Inferior parietal cortex (tissue), 1 donor: Measurements from ENCODE around the gene ADAMTS14.

Experiments
- DNase-seq: peaks from one replicate; pipeline ENCODE4 v3.0.0-alpha.2; 2016; ENCODE audit errors: extremely low spot score

The ADAMTS14 gene

GRCh38 chr10:70729763-70730357 is 57.6 kb downstream of the ADAMTS14 start:
- no peak for DNase-seq

- no peak for DNase-seq
Measured at GRCh38 chr10:70730955-70731354, 58.6 kb downstream of the ADAMTS14 start.

GRCh38 chr10:70732569-70732968 is 60.3 kb downstream of the ADAMTS14 start:
- no peak for DNase-seq

- DNase-seq = no peak
Measured at GRCh38 chr10:70733051-70733450, 60.7 kb downstream of the ADAMTS14 start.

GRCh38 chr10:70735161-70735560 is 62.9 kb downstream of the ADAMTS14 start:
- DNase-seq = no peak

GRCh38 chr10:70736525-70736924 is 64.2 kb downstream of the ADAMTS14 start:
- DNase-seq = no peak

GRCh38 chr10:70737250-70737649 is 64.9 kb downstream of the ADAMTS14 start:
- no peak for DNase-seq

- no peak for DNase-seq
Measured at GRCh38 chr10:70738006-70738760, 65.9 kb downstream of the ADAMTS14 start.

- DNase-seq = no peak
Measured at GRCh38 chr10:70738761-70739121, 66.4 kb downstream of the ADAMTS14 start.

GRCh38 chr10:70740406-70741288 is 68.3 kb downstream of the ADAMTS14 start:
- DNase-seq = no peak

- DNase-seq = no peak
Measured at GRCh38 chr10:70742537-70743429, 70.5 kb downstream of the ADAMTS14 start.

GRCh38 chr10:70743430-70743788 is 71.1 kb downstream of the ADAMTS14 start:
- no peak for DNase-seq

GRCh38 chr10:70743879-70744278 is 71.6 kb downstream of the ADAMTS14 start:
- DNase-seq = no peak

- DNase-seq = no peak
Measured at GRCh38 chr10:70744617-70745143, 72.4 kb downstream of the ADAMTS14 start.

GRCh38 chr10:70745555-70745954 is 73.2 kb downstream of the ADAMTS14 start:
- no peak for DNase-seq

GRCh38 chr10:70747192-70747965 is 75.1 kb downstream of the ADAMTS14 start:
- DNase-seq = no peak

GRCh38 chr10:70748305-70748704 is 76.0 kb downstream of the ADAMTS14 start:
- no peak for DNase-seq

- DNase-seq = no peak
Measured at GRCh38 chr10:70748801-70749573, 76.7 kb downstream of the ADAMTS14 start.

- no peak for DNase-seq
Measured at GRCh38 chr10:70749756-70750155, 77.5 kb downstream of the ADAMTS14 start.
